Fibroblast of lung (primary cell): ENCODE data around the gene HTRA3. TPM values are rescaled to one million over a fixed set of nuclear protein-coding genes. Genes with fewer than 3 reads are reported as not detected.
A peak's percentile ranks its signal among the peaks of the same experiment; 100 is the strongest.

Source experiments
- DNase-seq, 2 donors: peaks; one replicate each; pipeline versions ENCODE4 v3.0.0 to v3.0.0-alpha.2; 2010; ENCODE audit warnings: low read depth in 2 of 2
- H2AFZ ChIP-seq: 2 replicates; pipeline ENCODE4 v1.5.1; 2012; ENCODE audit warnings: low read length, control low read depth, inconsistent platforms
- H3K27ac ChIP-seq: 2 replicates; pipeline ENCODE4 v1.5.1; 2011; ENCODE audit warnings: low read length, control low read depth; ENCODE audit not compliant: insufficient read depth
- H3K27me3 ChIP-seq: 2 replicates; pipeline ENCODE4 v1.5.1; 2011; ENCODE audit warnings: mild to moderate bottlenecking, low read length; ENCODE audit not compliant: control insufficient read depth, insufficient read depth
- H3K36me3 ChIP-seq: 2 replicates; pipeline ENCODE4 v1.5.1; 2011; ENCODE audit warnings: low read length; ENCODE audit not compliant: control insufficient read depth, insufficient read depth
- H3K4me1 ChIP-seq: 2 replicates; pipeline ENCODE4 v1.5.1; 2011; ENCODE audit warnings: low read length; ENCODE audit not compliant: control insufficient read depth, insufficient read depth; ENCODE audit errors: extremely low read depth
- H3K4me2 ChIP-seq: 2 replicates; pipeline ENCODE4 v1.5.1; 2011; ENCODE audit warnings: low read length, control low read depth; ENCODE audit not compliant: insufficient read depth; ENCODE audit errors: extremely low read depth
- H3K4me3 ChIP-seq, 4 experiments: fragments of 200-600 bp in 1 of 4; sonication (generic) in 1 of 4; replicated peaks in 1 of 4; 2 replicates each; pipeline ENCODE4 v1.5.1; 2011 to 2016; ENCODE audit warnings: low read length in 4 of 4, low read depth in 3 of 4, mild to moderate bottlenecking in 3 of 4, control low read depth in 2 of 4, inconsistent platforms in 1 of 4, mixed read lengths in 1 of 4; ENCODE audit not compliant: insufficient read depth in 1 of 4; ENCODE audit errors: control extremely low read depth in 1 of 4
- H3K79me2 ChIP-seq: 2 replicates; pipeline ENCODE4 v1.5.1; 2012; ENCODE audit warnings: mild to moderate bottlenecking, low read length, inconsistent platforms; ENCODE audit not compliant: control insufficient read depth, insufficient read depth
- H3K9ac ChIP-seq: 2 replicates; pipeline ENCODE4 v1.5.1; 2011; ENCODE audit warnings: mild to moderate bottlenecking, low read length, control low read depth; ENCODE audit not compliant: insufficient read depth
- H3K9me3 ChIP-seq: 2 replicates; pipeline ENCODE4 v1.5.1; 2012; ENCODE audit warnings: low read depth, low read length; ENCODE audit not compliant: control insufficient read depth, insufficient read depth
- H4K20me1 ChIP-seq: 2 replicates; pipeline ENCODE4 v1.5.1; 2011; ENCODE audit warnings: low read length; ENCODE audit not compliant: control insufficient read depth, insufficient read depth; ENCODE audit errors: extremely low read depth
- CTCF ChIP-seq, 2 donors: IDR thresholded peaks in 1 of 2; conservative IDR thresholded peaks in 1 of 2; 1 replicate in 1 of 2; 2 replicates in 1 of 2; pipeline ENCODE4 v1.5.1; 2011 to 2012; ENCODE audit warnings: low read length in 2 of 2, control low read depth in 1 of 2, inconsistent platforms in 1 of 2, low read depth in 1 of 2, mild to moderate bottlenecking in 1 of 2
- EZH2 ChIP-seq: IDR thresholded peaks from 2 replicates; pipeline ENCODE4 v1.5.1; 2012; ENCODE audit warnings: low read length, control low read depth, mild to moderate bottlenecking; ENCODE audit errors: missing control alignments
- polyA plus RNA-seq, 2 donors: library from polyadenylated mRNA; depleted of rRNA in 1 of 2; stranded (reverse) in 1 of 2; unstranded in 1 of 2; fragments of >200 nt; gene quantifications; 2 replicates each; pipeline ENCODE4 v1.2.1, GENCODE V29; 2011 to 2012; ENCODE audit warnings: missing spikeins in 1 of 2
- total RNA-seq: library from RNA; depleted of rRNA; stranded (reverse); fragments of >200 nt; gene quantifications from 2 replicates; pipeline ENCODE4 v1.2.1, GENCODE V29; 2014

HTRA3 gene
- total and polyA plus RNA-seq, 2 donors (not counting 1 experiment from before 2014, with no cell fraction given), result 2.8 to 3.5 TPM

- Histone ChIP-seq H3K27ac (no peak overlapping the region), H3K36me3 (no peaks in the 10 kb centered on the region), H3K4me3 (no peak overlapping the region), H4K20me1 (no peaks in the 10 kb centered on the region), H3K9ac (no peak overlapping the region), H3K4me2 (no peak overlapping the region), H3K27me3 (peaks cover 3% of the 10 kb centered on the region), H3K9me3 (no peaks in the 10 kb centered on the region), H2AFZ (no peak overlapping the region), H3K79me2 (no peaks in the 10 kb centered on the region), H3K4me1 (peaks cover 2% of the 10 kb centered on the region)
- TF ChIP-seq EZH2, result no peak
- no peak for TF ChIP-seq CTCF (conservative IDR thresholded peaks at IDR 0.05 in 1 of 2, IDR thresholded peaks at IDR 0.05 in 1 of 2; ENCODE audit: low read depth in 1 of 2, low read length in 2 of 2)
- DNase-seq, result no peak
These were observed 38.2 kb downstream of the HTRA3 start for GRCh38 chr4:8307714-8308113.

GRCh38 chr4:8308144-8308543, 38.6 kb downstream of the HTRA3 start:
- no peak for TF ChIP-seq EZH2
- TF ChIP-seq CTCF (conservative IDR thresholded peaks at IDR 0.05 in 1 of 2, IDR thresholded peaks at IDR 0.05 in 1 of 2; ENCODE audit: low read depth in 1 of 2, low read length in 2 of 2), result no peak
- DNase-seq, result no peak
- H3K4me1 ChIP-seq, result peaks cover 2% of the 10 kb centered on the region
- no peaks in the 10 kb centered on the region for H4K20me1 ChIP-seq
- H3K27me3 ChIP-seq, result peaks cover 3% of the 10 kb centered on the region
- H3K9ac ChIP-seq, result no peak overlapping the region
- H3K79me2 ChIP-seq, result no peaks in the 10 kb centered on the region
- no peak overlapping the region for H3K4me2 ChIP-seq
- H2AFZ ChIP-seq, result no peak overlapping the region
- no peaks in the 10 kb centered on the region for H3K36me3 ChIP-seq
- no peaks in the 10 kb centered on the region for H3K9me3 ChIP-seq
- no peak overlapping the region for H3K27ac ChIP-seq
- H3K4me3 ChIP-seq, result no peak overlapping the region

- Histone ChIP-seq H3K27me3 (peaks cover 3% of the 10 kb centered on the region), H3K9me3 (no peaks in the 10 kb centered on the region), H4K20me1 (no peaks in the 10 kb centered on the region), H3K36me3 (no peaks in the 10 kb centered on the region), H3K4me3 (no peak overlapping the region), H3K4me2 (no peak overlapping the region), H3K79me2 (no peaks in the 10 kb centered on the region), H2AFZ (no peak overlapping the region), H3K9ac (no peak overlapping the region), H3K4me1 (peaks cover 2% of the 10 kb centered on the region), H3K27ac (no peak overlapping the region)
- peak in 1 of 2 donors; percentile 73 for DNase-seq
- peak in 1 of 2 donors; percentile 36 for TF ChIP-seq CTCF (conservative IDR thresholded peaks at IDR 0.05 in 1 of 2, IDR thresholded peaks at IDR 0.05 in 1 of 2; ENCODE audit: low read depth in 1 of 2, low read length in 2 of 2)
- TF ChIP-seq EZH2, result no peak
These were observed 39.6 kb downstream of the HTRA3 start for GRCh38 chr4:8308856-8309771.
